ENCODE data around the gene BCL2.

- TF ChIP-seq CTCF (IDR thresholded peaks at IDR 0.05) (no peak), ZSCAN18 (CRISPR knock-in tag; IDR thresholded peaks at IDR 0.05) (no peak), CBFB (CRISPR knock-in tag; IDR thresholded peaks at IDR 0.05; ENCODE audit: low read depth) (no peak), ATF2 (CRISPR knock-in tag; IDR thresholded peaks at IDR 0.05; ENCODE audit: borderline replicate concordance, low read depth) (no peak), USF1 (CRISPR knock-in tag; IDR thresholded peaks at IDR 0.05) (no peak), IRF1 (CRISPR knock-in tag; IDR thresholded peaks at IDR 0.05) (no peak), ELF4 (CRISPR knock-in tag; IDR thresholded peaks at IDR 0.05; ENCODE audit: low read depth) (no peak), ZNF121 (CRISPR knock-in tag; IDR thresholded peaks at IDR 0.05) (no peak), MAX (CRISPR knock-in tag; IDR thresholded peaks at IDR 0.05) (no peak), STAT6 (CRISPR knock-in tag; conservative IDR thresholded peaks at IDR 0.05; ENCODE audit: low read depth) (no peak), AFF4 (CRISPR knock-in tag; IDR thresholded peaks at IDR 0.05; ENCODE audit: borderline replicate concordance) (no peak)
These were observed 180.9 kb downstream of the BCL2 start for GRCh38 chr18:63138436-63139340.
